A549 (cell line): ENCODE measurements around the gene FBXO41.

ENCODE experiments used
- CTCF ChIP-seq: fragments of >200 bp; sonication (Bioruptor Twin); formaldehyde crosslinking; IDR thresholded peaks from 3 replicates; pipeline ENCODE4 v1.5.1; 2016
- ELK1 ChIP-seq: fragments of 150-350 bp; IDR thresholded peaks from 2 replicates; pipeline ENCODE4 v1.6.1; 2014; ENCODE audit warnings: low read depth, mild to moderate bottlenecking, low read length
- ESRRA ChIP-seq: fragments of 150-350 bp; IDR thresholded peaks from 2 replicates; pipeline ENCODE4 v1.6.1; 2014; ENCODE audit warnings: mild to moderate bottlenecking, low read length, borderline replicate concordance
- KDM1A ChIP-seq: fragments of 200-600 bp; sonication (generic); IDR thresholded peaks from 2 replicates; pipeline ENCODE4 v1.6.1; 2016; ENCODE audit warnings: low read depth, mild to moderate bottlenecking
- MAFK ChIP-seq: fragments of 450-650 bp; IDR thresholded peaks from 2 replicates; pipeline ENCODE4 v1.6.1; 2014; ENCODE audit not compliant: partially characterized antibody
- MAX ChIP-seq: IDR thresholded peaks from 2 replicates; pipeline ENCODE4 v1.6.1; 2012
- NFE2L2 ChIP-seq: fragments of 150-350 bp; conservative IDR thresholded peaks from 2 replicates; pipeline ENCODE4 v1.6.1; 2014; ENCODE audit warnings: low read length
- NR3C1 ChIP-seq: fragments of >200 bp; sonication (Bioruptor Twin); formaldehyde crosslinking; IDR thresholded peaks from 3 replicates; pipeline ENCODE4 v1.6.1; 2017
- PHF8 ChIP-seq: fragments of 200-600 bp; sonication (generic); IDR thresholded peaks from 2 replicates; pipeline ENCODE4 v1.6.1; 2016; ENCODE audit warnings: low read depth, mild to moderate bottlenecking, antibody characterized with exemption, moderate library complexity, borderline replicate concordance
- RCOR1 ChIP-seq: fragments of 150-350 bp; IDR thresholded peaks from 2 replicates; pipeline ENCODE4 v1.6.1; 2014; ENCODE audit warnings: antibody characterized with exemption, low read length, low read depth

- TF ChIP-seq CTCF (no peak), RCOR1 (no peak), MAX (no peak), KDM1A (no peak), ELK1 (no peak), PHF8 (no peak), NFE2L2 (no peak), ESRRA (no peak), MAFK (no peak), NR3C1 (no peak)
These were observed 69.0 kb downstream of the FBXO41 start for GRCh38 chr2:73215254-73215653.
